GM19193 (cell line): Measurements from ENCODE around the gene AHCYL2.

ENCODE experiments used
- POLR2A ChIP-seq: IDR thresholded peaks from 4 replicates; pipeline ENCODE4 v1.6.1; 2011; ENCODE audit not compliant: insufficient read depth, insufficient read length; ENCODE audit errors: extremely low read depth

Gene AHCYL2

GRCh38 chr7:129356176-129356575 lies 131.3 kb downstream of the AHCYL2 start:
- TF ChIP-seq POLR2A = no peak

GRCh38 chr7:129359176-129359575 lies 134.3 kb downstream of the AHCYL2 start:
- no peak for TF ChIP-seq POLR2A

GRCh38 chr7:129359638-129360037 lies 134.8 kb downstream of the AHCYL2 start:
- TF ChIP-seq POLR2A = no peak

GRCh38 chr7:129361771-129362170 lies 136.9 kb downstream of the AHCYL2 start:
- TF ChIP-seq POLR2A = no peak

- TF ChIP-seq POLR2A = no peak
These were observed 137.7 kb downstream of the AHCYL2 start for GRCh38 chr7:129362496-129362895.

- no peak for TF ChIP-seq POLR2A
These were observed 142.5 kb downstream of the AHCYL2 start for GRCh38 chr7:129367349-129367699.

GRCh38 chr7:129367700-129368388 lies 143.0 kb downstream of the AHCYL2 start:
- TF ChIP-seq POLR2A = no peak

GRCh38 chr7:129368389-129368986 lies 143.7 kb downstream of the AHCYL2 start:
- TF ChIP-seq POLR2A = no peak

- TF ChIP-seq POLR2A = no peak
These were observed 146.0 kb downstream of the AHCYL2 start for GRCh38 chr7:129370812-129371211.

- TF ChIP-seq POLR2A = no peak
These were observed 146.7 kb downstream of the AHCYL2 start for GRCh38 chr7:129371487-129371886.

GRCh38 chr7:129373651-129374428 lies 149.0 kb downstream of the AHCYL2 start:
- TF ChIP-seq POLR2A = no peak

GRCh38 chr7:129375141-129375938 lies 150.5 kb downstream of the AHCYL2 start:
- no peak for TF ChIP-seq POLR2A

GRCh38 chr7:129376076-129376777 lies 151.4 kb downstream of the AHCYL2 start:
- TF ChIP-seq POLR2A = no peak

- no peak for TF ChIP-seq POLR2A
These were observed 152.2 kb downstream of the AHCYL2 start for GRCh38 chr7:129376778-129377700.
